SK-N-SH treated with all-trans-retinoic acid at 6 μM for 48 hours (cell line): ENCODE data around the gene SERPINA12.

Experiments used
- ATAC-seq: fragments of 200-7000 bp; cut with Tn5 transposase; 3 replicates; pipeline ENCODE4 v1.9.1; 2020; ENCODE audit warnings: mild to moderate bottlenecking, moderate library complexity
- ARNTL ChIP-seq: fragments of 450-650 bp; formaldehyde crosslinking; IDR thresholded peaks from 2 replicates; pipeline ENCODE4 v1.5.0; 2020; ENCODE audit warnings: low read depth, mild to moderate bottlenecking, moderate library complexity, borderline replicate concordance
- BACH2 ChIP-seq: fragments of 250-450 bp; sonication (Bioruptor Pico); IDR thresholded peaks from 2 replicates; pipeline ENCODE4 v1.9.0; 2021; ENCODE audit warnings: mild to moderate bottlenecking, borderline replicate concordance
- CREB5 ChIP-seq: fragments of 250-450 bp; sonication (Bioruptor Pico); IDR thresholded peaks from 2 replicates; pipeline ENCODE4 v1.5.1; 2020; ENCODE audit warnings: low read depth, mild to moderate bottlenecking, moderate library complexity
- CSDC2 ChIP-seq: fragments of 250-450 bp; sonication (Bioruptor Pico); IDR thresholded peaks from 2 replicates; pipeline ENCODE4 v1.5.0; 2020; ENCODE audit warnings: mild to moderate bottlenecking, moderate library complexity
- ESRRG ChIP-seq: fragments of 250-450 bp; sonication (Bioruptor Pico); IDR thresholded peaks from 2 replicates; pipeline ENCODE4 v1.6.1; 2021; ENCODE audit warnings: mild to moderate bottlenecking
- GLIS3 ChIP-seq: fragments of 250-450 bp; sonication (Bioruptor Pico); IDR thresholded peaks from 2 replicates; pipeline ENCODE4 v1.5.0; 2020; ENCODE audit warnings: mild to moderate bottlenecking, moderate library complexity
- ISL1 ChIP-seq: fragments of 250-450 bp; sonication (Bioruptor Pico); IDR thresholded peaks from 2 replicates; pipeline ENCODE4 v2.1.2; 2022; ENCODE audit warnings: mild to moderate bottlenecking, moderate library complexity
- OSR1 ChIP-seq: fragments of 250-450 bp; sonication (Bioruptor Pico); IDR thresholded peaks from 2 replicates; pipeline ENCODE4 v1.8.0; 2022; ENCODE audit warnings: moderate library complexity, mild to moderate bottlenecking, inconsistent platforms
- PPARA ChIP-seq: fragments of 250-450 bp; sonication (Bioruptor Pico); IDR thresholded peaks from 2 replicates; pipeline ENCODE4 v1.5.0; 2020; ENCODE audit warnings: mild to moderate bottlenecking, borderline replicate concordance
- RARB ChIP-seq: fragments of 250-450 bp; sonication (Bioruptor Pico); IDR thresholded peaks from 2 replicates; pipeline ENCODE4 v1.8.0; 2021; ENCODE audit warnings: mild to moderate bottlenecking, moderate library complexity
- SNAI2 ChIP-seq: fragments of 250-450 bp; sonication (Bioruptor Pico); IDR thresholded peaks from 2 replicates; pipeline ENCODE4 v1.5.0; 2020; ENCODE audit warnings: mild to moderate bottlenecking, moderate library complexity
- TCF4 ChIP-seq: fragments of 250-450 bp; sonication (Bioruptor Pico); IDR thresholded peaks from 2 replicates; pipeline ENCODE4 v1.8.0; 2021; ENCODE audit warnings: mild to moderate bottlenecking, moderate library complexity, borderline replicate concordance
- TOX ChIP-seq: fragments of 250-450 bp; sonication (Bioruptor Pico); IDR thresholded peaks from 2 replicates; pipeline ENCODE4 v1.8.0; 2021; ENCODE audit warnings: mild to moderate bottlenecking, moderate library complexity, borderline replicate concordance
- ZC3H10 ChIP-seq: fragments of 250-450 bp; sonication (Bioruptor Pico); IDR thresholded peaks from 2 replicates; pipeline ENCODE4 v1.5.1; 2021; ENCODE audit warnings: mild to moderate bottlenecking, moderate library complexity
- ZFP3 ChIP-seq: fragments of 250-450 bp; sonication (Bioruptor Pico); IDR thresholded peaks from 2 replicates; pipeline ENCODE4 v1.5.0; 2020; ENCODE audit warnings: mild to moderate bottlenecking, moderate library complexity
- ZFP30 ChIP-seq: fragments of 450-650 bp; formaldehyde crosslinking; IDR thresholded peaks from 2 replicates; pipeline ENCODE4 v1.5.0; 2022; ENCODE audit warnings: mild to moderate bottlenecking, moderate library complexity
- ZNF565 ChIP-seq: fragments of 450-650 bp; formaldehyde crosslinking; conservative IDR thresholded peaks from 2 replicates; pipeline ENCODE4 v1.5.0; 2020; ENCODE audit warnings: low read depth, mild to moderate bottlenecking, moderate library complexity
- ZNF70 ChIP-seq: fragments of 450-650 bp; formaldehyde crosslinking; IDR thresholded peaks from 2 replicates; pipeline ENCODE4 v1.5.0; 2020; ENCODE audit warnings: mild to moderate bottlenecking, moderate library complexity
- ZNF8 ChIP-seq: fragments of 450-650 bp; formaldehyde crosslinking; IDR thresholded peaks from 2 replicates; pipeline ENCODE4 v1.5.0; 2020; ENCODE audit warnings: mild to moderate bottlenecking, moderate library complexity
- TF ChIP-seq, protein P1 (sequence below): fragments of 250-450 bp; sonication (Bioruptor Pico); IDR thresholded peaks from 2 replicates; pipeline ENCODE4 v1.5.1; 2021; ENCODE audit warnings: mild to moderate bottlenecking, moderate library complexity
- TF ChIP-seq, protein P2 (sequence below): fragments of 250-450 bp; sonication (Bioruptor Pico); IDR thresholded peaks from 2 replicates; pipeline ENCODE4 v1.8.0; 2020; ENCODE audit warnings: mild to moderate bottlenecking, moderate library complexity, borderline replicate concordance
- TF ChIP-seq, protein P3 (sequence below): fragments of 250-450 bp; sonication (Bioruptor Pico); IDR thresholded peaks from 2 replicates; pipeline ENCODE4 v1.8.0; 2021; ENCODE audit warnings: low read depth, mild to moderate bottlenecking, moderate library complexity, borderline replicate concordance
- TF ChIP-seq, protein P4 (sequence below): fragments of 250-450 bp; sonication (Bioruptor Pico); IDR thresholded peaks from 2 replicates; pipeline ENCODE4 v1.5.0; 2020; ENCODE audit warnings: mild to moderate bottlenecking, moderate library complexity

The SERPINA12 gene

GRCh38 chr14:94536836-94537235 is 27.6 kb upstream of the SERPINA12 start:
- no peak for TF ChIP-seq CSDC2
- no peak for TF ChIP-seq ZNF8
- no peak for TF ChIP-seq CREB5 (CRISPR knock-in tag)
- TF ChIP-seq, protein P1, sequence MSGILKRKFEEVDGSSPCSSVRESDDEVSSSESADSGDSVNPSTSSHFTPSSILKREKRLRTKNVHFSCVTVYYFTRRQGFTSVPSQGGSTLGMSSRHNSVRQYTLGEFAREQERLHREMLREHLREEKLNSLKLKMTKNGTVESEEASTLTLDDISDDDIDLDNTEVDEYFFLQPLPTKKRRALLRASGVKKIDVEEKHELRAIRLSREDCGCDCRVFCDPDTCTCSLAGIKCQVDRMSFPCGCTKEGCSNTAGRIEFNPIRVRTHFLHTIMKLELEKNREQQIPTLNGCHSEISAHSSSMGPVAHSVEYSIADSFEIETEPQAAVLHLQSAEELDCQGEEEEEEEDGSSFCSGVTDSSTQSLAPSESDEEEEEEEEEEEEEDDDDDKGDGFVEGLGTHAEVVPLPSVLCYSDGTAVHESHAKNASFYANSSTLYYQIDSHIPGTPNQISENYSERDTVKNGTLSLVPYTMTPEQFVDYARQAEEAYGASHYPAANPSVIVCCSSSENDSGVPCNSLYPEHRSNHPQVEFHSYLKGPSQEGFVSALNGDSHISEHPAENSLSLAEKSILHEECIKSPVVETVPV, result no peak
- no peak for TF ChIP-seq ESRRG
- TF ChIP-seq ISL1 (CRISPR knock-in tag), result no peak
- TF ChIP-seq PPARA (CRISPR knock-in tag), result no peak
- peak; percentile 54; the same call in 1 of the 3 replicates for ATAC-seq

DNA sequence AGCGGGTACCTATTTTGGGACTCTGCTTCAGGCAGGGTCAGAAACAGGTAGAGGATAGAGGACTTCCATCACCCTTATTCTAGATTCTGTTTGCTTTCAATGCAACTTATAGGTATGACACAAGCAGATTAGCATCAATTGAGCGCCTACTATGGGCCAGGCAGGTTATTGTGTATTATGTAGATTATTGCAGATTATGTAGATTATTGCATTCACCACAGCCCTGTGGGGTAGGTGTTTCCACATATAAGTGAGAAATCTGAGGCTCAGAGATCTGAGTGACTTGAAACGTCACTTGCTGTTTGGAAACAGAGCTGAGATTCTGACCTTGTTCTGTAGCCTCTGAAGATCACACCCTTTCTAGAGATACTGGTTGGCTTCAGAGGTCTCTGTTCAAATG is 26.2 kb upstream of the SERPINA12 start:
- TF ChIP-seq, protein P2, sequence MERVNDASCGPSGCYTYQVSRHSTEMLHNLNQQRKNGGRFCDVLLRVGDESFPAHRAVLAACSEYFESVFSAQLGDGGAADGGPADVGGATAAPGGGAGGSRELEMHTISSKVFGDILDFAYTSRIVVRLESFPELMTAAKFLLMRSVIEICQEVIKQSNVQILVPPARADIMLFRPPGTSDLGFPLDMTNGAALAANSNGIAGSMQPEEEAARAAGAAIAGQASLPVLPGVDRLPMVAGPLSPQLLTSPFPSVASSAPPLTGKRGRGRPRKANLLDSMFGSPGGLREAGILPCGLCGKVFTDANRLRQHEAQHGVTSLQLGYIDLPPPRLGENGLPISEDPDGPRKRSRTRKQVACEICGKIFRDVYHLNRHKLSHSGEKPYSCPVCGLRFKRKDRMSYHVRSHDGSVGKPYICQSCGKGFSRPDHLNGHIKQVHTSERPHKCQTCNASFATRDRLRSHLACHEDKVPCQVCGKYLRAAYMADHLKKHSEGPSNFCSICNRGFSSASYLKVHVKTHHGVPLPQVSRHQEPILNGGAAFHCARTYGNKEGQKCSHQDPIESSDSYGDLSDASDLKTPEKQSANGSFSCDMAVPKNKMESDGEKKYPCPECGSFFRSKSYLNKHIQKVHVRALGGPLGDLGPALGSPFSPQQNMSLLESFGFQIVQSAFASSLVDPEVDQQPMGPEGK (CRISPR knock-in tag), result no peak
- TF ChIP-seq ZNF565 (CRISPR knock-in tag) (no peak), BACH2 (no peak), ZNF8 (no peak), GLIS3 (CRISPR knock-in tag) (no peak), CSDC2 (no peak), ZFP3 (CRISPR knock-in tag) (no peak), ZFP30 (CRISPR knock-in tag) (no peak), TOX (CRISPR knock-in tag) (no peak), RARB (no peak), CREB5 (CRISPR knock-in tag) (no peak), ARNTL (no peak), ZNF70 (CRISPR knock-in tag) (no peak), OSR1 (CRISPR knock-in tag) (no peak), ZC3H10 (CRISPR knock-in tag) (no peak), ESRRG (no peak), SNAI2 (no peak), PPARA (CRISPR knock-in tag) (no peak)
- TF ChIP-seq, protein P1, result no peak
- TF ChIP-seq, protein P3, sequence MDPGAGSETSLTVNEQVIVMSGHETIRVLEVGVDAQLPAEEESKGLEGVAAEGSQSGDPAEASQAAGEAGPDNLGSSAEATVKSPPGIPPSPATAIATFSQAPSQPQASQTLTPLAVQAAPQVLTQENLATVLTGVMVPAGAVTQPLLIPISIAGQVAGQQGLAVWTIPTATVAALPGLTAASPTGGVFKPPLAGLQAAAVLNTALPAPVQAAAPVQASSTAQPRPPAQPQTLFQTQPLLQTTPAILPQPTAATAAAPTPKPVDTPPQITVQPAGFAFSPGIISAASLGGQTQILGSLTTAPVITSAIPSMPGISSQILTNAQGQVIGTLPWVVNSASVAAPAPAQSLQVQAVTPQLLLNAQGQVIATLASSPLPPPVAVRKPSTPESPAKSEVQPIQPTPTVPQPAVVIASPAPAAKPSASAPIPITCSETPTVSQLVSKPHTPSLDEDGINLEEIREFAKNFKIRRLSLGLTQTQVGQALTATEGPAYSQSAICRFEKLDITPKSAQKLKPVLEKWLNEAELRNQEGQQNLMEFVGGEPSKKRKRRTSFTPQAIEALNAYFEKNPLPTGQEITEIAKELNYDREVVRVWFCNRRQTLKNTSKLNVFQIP (CRISPR knock-in tag), result no peak

DNA sequence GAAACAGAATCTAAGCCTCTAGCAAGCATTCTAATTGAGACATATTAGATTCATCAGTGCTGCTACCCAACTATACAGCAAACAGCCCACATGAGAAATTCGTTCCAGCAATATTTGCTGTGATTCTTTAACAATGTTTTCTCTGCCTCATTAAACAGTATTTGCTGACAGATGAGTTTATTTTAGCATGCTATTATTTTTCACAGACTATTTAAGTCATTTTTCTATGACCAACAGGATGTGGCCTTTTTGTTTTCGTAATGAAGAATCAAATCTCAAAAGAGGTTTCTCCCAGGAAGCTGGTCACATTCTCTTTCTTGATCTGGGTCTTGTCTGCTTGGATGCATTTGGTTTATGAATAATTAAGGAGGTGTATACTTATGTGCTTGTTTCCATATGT is 23.2 kb upstream of the SERPINA12 start:
- no peak for TF ChIP-seq ESRRG
- no peak for TF ChIP-seq RARB
- TF ChIP-seq ZNF8, result no peak
- TF ChIP-seq SNAI2, result no peak
- TF ChIP-seq CSDC2, result no peak
- TF ChIP-seq, protein P4, sequence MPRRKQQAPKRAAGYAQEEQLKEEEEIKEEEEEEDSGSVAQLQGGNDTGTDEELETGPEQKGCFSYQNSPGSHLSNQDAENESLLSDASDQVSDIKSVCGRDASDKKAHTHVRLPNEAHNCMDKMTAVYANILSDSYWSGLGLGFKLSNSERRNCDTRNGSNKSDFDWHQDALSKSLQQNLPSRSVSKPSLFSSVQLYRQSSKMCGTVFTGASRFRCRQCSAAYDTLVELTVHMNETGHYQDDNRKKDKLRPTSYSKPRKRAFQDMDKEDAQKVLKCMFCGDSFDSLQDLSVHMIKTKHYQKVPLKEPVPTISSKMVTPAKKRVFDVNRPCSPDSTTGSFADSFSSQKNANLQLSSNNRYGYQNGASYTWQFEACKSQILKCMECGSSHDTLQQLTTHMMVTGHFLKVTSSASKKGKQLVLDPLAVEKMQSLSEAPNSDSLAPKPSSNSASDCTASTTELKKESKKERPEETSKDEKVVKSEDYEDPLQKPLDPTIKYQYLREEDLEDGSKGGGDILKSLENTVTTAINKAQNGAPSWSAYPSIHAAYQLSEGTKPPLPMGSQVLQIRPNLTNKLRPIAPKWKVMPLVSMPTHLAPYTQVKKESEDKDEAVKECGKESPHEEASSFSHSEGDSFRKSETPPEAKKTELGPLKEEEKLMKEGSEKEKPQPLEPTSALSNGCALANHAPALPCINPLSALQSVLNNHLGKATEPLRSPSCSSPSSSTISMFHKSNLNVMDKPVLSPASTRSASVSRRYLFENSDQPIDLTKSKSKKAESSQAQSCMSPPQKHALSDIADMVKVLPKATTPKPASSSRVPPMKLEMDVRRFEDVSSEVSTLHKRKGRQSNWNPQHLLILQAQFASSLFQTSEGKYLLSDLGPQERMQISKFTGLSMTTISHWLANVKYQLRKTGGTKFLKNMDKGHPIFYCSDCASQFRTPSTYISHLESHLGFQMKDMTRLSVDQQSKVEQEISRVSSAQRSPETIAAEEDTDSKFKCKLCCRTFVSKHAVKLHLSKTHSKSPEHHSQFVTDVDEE, result no peak
- TF ChIP-seq TCF4 (CRISPR knock-in tag), result no peak
- no peak for ATAC-seq

More for the DNA sequence above, 26.2 kb upstream of the SERPINA12 start:
- ATAC-seq, result no peak
